HG03095 (cell line): ENCODE data around the gene OPCML.
A peak's percentile ranks its signal among the peaks of the same experiment; 100 is the strongest.

ENCODE experiments used
- ATAC-seq: cut with Tn5 transposase; IDR thresholded peaks from one replicate; pipeline ENCODE4 v1.9.1; 2021; ENCODE audit warnings: moderate library complexity; ENCODE audit not compliant: unreplicated experiment

The OPCML gene

DNA sequence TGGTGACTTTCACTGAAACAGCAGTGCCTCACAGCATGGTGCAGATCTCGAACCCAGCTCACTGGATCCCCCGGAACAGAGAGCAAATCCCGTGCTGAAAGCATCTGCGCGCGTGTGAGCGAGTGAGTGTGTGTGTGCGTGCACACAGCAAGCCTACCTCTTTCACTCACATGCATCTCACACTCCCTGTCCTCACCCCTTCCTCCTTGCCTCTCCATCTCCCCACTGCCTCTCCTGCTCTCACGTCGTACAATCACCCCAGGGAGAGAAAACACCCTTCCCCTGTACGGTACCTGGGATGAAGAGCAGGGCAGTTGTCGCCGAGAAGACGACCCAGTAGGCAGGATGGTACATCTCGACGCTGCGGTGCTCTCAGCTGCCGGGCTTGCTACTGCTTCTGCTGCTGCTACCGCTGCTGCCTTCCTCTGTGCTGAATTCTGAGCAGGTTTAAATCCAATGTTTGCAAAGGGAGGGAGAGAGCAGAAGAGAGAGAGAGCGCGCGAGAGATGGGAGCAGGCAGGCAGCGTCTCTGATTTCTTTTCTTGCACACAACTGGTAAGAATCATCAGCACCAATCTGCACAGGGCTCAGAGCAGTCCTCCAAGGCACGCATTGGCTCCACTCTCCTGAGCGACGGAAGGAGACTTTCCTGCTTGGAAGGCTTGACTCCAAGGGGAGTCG lies at the start of gene OPCML:
Gene OPCML (minus strand): TSS at position 531 of the 681 bp plus-strand sequence.
- no peak for ATAC-seq

DNA sequence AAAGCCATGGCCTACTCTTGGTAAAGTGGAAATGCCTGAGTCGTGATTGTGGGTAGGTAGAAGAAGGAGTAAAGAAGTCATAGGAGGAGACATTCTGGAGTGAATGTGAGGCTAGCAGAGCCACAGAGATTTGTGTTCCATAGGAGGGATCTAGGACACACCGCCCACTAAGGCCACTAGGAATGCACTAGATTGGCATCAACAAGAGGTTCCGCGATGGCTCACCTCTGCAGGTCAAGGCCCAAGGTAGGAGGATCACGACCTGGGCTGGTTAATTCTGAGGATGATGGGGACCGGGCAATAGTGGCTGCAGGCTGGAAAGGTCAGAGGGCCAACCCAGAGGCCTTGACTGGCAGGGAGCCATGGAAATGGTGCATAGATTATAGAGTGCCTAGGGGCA lies 48.8 kb upstream of the OPCML start:
- ATAC-seq: no peak

DNA sequence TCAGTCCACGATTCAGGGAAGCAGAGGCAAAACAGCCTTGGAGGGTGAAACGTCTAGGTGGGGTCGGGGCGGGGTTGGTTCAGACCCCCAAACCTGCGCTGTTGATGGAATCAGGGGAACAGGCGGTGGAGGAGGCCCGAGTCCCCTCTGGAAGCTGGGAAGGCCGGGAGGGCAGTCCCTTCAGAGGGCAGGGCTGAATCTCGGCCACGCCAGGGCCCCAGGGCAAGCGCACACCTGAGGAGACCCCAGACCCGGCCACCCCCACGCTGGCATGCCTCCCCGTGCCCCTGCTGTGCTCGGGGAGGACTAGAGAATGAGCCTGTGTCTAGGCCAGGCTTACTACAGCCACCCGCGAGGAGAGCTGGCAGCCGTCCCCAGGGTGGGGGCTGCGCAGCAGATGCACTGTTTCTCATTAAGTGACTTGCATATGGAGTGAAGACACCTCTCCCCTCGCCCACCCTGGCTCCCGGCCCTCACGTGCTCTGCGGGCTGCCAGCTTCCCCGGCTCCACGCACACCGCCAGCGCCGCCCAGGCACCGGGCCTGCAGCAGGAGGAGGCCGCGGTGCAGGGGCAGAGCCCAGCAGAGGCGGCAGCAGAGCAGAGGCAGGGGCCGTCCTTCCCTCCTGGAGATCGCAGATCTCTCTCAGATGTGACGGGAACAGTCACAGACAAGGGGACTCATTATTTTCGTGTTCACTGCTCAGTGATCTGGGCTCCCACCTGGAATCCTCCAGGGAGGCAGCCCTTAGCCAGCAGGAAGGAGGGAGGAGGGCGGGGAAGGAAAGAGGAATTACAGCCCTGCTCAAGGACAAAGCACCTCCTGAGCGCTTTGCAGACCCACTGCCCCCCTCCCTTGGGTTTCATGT lies 47.1 kb upstream of the OPCML start:
- ATAC-seq: no peak

DNA sequence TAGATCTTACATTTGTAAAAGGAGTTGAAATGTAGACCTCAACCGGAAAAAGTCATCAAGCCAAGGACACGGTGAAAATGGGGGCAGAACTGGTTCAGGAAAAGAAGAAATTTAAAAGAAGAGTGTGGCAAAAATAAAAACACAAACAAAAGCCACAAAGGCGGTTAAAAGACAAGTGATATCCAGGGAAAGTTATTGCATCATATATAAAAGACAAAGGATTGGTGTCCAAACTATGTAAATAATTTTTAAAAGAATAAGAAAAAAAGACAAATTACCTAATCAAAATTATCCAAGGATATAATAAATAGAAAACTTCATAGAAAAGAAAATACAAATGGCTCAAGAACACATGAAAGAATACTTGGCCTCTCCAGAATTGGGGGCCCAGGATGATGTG lies 45.1 kb upstream of the OPCML start:
- no peak for ATAC-seq

DNA sequence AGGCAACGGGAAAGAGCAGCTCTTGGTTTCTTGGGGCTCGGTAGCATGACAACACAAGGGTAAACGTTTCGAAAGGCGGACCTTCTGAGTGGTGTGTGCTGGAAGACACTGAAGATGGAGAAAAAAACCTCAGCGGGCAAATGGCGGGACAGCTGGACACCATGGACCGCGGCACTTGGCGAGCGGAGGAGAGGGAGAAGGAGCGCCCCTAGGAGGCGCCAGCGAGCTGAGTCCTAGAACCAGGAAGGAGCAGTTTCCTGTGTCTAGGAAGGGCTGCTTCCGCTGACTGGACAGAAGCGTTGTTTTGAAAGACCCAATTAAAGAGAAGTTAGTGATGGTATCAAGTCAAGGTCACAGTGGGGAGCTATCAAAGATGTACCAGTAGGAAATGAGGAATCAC lies 44.0 kb upstream of the OPCML start:
- no peak for ATAC-seq

DNA sequence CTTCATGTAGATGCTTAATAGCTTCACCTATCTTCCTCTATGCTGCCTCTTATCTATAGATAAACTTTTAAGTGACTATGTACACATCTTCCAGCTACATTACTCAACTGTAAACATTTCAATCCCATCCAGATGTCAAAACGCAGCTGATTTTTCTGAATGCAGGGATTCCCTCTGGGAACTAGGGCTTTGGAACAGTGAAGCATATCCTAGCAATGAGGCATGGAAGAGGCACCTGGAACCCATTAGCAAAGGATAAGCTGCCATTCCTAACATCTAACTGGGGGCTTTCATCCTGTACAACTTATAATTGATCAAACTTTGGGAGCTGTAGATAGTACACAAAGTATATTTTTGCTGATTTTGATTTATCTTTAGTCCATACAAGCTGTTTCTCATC lies 40.8 kb upstream of the OPCML start:
- no peak for ATAC-seq

DNA sequence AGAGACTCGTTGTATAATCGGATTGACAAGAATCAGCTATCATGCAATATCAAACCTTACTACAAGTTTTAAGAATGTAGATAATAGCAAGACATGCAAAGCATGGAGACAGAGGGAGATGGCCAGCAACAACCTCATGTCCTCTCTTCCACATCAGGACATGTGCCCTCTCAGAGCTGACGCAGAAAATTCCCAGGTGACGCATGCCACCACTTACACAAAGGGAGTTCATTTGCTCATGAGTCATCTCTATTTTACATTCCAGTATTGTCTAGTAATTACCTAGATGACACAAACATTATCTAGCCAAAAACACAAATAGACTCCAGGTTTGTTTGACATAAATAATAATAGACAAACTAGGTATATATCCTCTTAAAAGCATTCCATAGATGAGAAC lies 38.1 kb upstream of the OPCML start:
- ATAC-seq: no peak

DNA sequence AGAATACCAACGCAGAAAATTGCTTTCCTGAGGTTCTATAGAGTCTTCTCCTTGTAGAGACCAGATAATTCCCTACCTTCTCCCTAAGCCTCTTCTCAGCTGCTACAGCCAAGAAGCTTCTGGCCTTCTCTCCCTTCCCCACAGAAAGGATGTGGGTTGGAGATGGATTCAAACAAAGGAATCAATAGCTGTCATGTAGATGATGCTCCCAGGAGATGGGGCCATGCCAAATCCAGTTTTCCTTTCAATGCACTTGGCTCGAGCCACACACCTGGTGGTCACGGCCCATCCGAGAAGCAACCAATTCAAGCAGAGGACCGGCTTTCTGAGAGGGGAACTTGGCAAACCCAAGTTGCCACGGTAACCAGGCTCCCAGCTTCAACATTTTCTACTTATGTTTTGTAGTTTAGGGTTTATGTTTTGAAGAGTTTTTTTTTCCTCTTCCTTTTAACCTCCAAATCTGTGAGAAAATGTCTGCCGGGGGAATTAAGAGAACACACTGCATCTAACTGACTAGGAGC lies 31.3 kb upstream of the OPCML start:
- no peak for ATAC-seq

DNA sequence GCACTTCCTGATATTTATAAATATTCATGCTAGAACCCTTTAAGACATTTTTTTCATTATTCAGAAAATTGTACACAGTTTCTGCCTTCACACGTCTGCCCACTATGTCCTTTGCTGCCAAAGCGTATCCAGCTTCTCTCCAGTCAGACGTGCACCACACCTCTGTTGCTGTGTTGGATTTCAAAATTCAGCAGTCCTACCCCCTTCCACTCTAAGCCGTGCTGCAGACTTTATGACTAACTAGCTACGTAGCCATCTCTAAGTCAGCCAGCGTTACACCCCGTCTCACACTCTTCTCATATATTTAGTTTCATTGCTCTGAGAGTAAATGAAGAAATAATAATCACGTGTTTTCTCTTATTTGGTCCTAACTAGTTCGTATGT lies 28.2 kb upstream of the OPCML start:
- no peak for ATAC-seq

DNA sequence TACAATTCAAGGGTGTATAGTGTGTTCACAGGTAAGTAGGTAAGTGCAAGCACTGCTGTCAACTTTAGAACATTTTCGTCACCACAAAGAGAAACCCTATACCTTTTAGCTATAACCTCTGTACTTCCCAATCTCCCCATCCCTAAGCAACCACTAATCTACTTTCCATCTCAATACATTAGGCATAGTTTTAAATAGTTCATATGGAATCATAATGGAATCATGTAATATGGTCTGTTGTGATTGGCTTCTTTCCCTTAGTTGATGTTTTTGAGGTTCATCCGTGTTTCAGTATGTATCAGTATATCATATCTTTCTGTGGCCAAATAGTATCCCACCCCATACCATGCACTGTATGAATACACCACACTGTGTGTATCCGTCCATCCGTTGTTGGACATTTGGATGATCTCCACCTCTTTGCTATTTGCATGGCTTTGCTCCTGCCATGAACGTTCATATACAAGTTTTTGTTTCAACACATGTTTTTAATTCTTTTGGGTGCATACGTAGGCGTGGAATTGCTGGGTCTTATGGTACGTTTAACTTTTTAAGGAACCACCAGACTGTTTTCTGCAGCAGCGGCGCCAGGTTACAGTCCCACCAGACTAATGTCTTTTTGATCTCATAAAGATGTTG lies 27.7 kb upstream of the OPCML start:
- ATAC-seq: no peak

DNA sequence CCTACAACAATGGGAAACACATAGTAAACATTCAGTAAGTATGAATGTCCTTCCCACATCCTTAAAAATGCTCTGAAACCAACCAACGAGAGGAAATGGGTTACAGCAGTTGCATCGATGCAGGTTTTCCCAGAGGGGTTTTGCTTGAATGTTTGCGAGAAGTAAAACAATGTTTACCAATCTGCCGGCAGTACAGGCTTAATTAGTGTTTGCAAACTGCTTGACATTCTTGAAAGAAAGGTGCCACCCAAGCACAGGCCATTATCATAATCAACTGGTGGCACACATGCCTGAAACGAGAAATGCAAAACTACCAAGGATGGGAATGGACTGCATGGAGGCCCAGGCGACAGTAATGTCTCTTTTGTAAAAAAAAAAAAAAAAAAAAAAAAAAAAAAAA lies 27.1 kb upstream of the OPCML start:
- ATAC-seq: no peak

DNA sequence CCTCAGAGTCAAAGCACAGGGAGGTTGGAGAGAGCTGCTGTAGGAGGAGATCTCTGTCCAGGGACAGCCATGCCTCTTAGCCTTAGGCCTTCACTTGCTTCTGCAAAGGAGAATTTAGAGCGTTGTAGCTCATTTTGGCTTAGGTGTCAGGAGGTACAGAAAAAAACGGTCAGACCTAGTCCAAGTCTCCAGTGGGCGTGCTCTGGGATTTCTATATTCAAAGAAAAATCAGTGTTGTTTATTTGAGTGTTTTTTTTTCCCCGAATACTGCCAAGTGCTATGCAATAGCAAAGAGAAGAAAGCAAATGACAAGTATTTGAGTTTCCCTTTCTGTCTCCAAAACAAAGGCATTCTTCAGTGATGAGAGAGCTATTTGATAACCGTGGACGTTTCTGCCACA lies 22.7 kb upstream of the OPCML start:
- ATAC-seq: no peak

DNA sequence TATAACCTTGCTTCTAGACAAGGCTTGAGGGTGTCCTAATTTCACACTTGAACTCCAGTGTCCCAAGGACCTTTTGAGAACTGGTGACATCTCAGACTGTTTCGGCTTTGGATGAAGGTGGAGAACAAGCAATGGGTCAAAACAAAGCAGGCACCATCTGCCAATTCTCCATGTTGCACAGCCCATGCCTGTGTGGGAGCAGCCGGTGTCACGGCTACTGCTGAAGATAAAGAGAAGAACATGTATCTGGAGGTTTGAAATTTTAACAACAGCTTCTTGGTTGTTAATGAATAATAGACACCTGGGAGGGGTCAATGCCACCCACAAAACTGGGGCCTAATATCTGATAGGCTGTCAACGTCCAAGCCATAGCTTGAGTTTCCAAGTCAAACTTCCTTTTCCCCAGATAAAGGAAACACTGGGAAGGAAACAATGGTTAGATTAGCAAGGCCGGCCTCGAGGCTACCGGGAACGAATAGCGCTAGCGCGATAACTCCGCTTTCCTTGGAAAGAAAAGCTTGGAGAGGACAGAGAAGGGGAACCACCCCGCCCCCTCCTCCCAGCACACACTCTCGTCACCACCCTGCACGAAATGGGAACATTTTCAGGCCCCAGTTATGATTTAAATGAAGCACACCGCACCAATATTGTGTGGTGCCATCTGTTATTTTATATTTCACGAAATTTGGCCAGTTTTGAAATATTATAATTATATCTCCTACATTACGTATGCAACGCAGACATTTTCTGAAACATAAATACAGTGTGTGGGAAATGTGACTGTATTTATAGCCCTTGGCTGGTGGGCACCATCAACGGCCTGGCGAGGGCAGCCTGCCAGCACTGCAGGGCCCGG lies 21.8 kb upstream of the OPCML start:
- ATAC-seq: no peak

DNA sequence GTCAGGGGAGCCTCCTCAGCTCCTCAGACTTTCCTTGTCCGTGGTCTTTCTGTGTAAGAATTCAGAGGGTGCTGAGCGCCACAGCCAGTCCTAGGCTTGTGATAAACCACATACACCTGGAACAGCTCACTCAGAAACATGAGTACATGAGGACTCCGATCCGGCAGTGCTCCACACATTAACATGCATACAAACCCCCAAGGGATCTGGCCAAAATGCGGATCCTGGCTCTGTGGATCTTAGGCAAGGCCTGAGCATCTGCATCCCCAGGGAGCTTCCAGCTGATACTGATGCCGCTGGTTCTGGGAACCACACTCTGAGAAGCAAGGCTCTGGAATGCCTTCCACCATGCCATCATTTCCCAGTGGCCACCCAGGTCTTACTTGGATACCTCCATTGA lies 20.6 kb upstream of the OPCML start:
- ATAC-seq: no peak

DNA sequence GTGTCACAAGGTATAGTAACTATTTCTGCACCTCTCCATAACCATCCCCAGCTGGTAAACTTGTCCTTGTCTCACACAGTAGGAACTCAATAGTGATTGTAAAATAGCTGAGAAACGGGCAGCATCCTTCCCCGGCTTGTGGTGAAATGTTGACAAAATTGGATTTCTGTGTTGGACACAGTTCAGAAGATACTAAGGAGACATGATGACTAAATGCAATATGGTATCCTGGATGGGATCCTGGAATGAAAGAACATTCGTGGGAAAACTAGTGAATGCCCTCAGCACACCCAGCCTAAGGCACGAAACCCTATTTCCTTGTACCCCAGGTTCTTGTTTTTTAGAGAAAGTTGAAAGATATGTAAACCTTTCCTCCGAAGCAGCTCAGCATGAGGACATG lies 18.8 kb upstream of the OPCML start:
- ATAC-seq: no peak

DNA sequence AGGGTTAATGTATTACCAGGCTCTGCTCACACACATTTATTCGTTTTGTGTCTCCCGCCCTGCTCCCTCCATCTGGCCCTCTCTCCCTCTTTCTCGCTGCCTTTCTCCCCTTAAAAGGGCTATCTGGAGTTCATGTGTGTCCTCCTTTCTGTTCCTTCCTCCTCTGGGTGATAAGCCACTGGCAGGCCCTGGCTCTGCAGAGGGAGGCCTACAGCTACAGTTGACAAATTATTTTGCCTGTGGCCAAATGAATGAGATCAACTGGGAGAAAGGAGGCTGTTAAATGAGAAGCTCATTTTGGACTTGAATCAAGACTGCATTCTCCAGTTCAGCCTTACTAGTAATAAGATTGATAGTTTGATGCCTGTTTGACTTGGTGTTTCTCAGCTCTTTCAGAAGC lies 17.5 kb upstream of the OPCML start:
- no peak for ATAC-seq

DNA sequence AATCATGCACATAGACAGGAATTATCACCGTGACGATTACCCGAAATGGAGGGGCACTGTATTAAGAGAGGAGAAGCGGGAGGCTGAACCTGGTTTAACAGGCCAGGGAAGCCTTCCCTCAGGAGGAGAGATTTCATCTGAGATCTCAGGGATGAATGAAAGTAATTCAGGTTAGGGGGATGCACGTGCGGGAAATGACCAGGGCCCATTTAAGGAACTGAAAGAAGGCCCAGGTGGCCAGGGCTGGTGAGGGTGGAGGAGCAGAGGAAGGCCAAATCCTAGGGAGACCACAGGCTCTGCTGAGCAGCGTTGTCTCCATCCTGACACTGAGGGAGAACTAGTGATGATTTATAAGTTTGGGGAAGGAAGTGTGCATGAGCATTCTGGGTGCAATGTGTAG lies 16.3 kb upstream of the OPCML start:
- ATAC-seq: no peak

DNA sequence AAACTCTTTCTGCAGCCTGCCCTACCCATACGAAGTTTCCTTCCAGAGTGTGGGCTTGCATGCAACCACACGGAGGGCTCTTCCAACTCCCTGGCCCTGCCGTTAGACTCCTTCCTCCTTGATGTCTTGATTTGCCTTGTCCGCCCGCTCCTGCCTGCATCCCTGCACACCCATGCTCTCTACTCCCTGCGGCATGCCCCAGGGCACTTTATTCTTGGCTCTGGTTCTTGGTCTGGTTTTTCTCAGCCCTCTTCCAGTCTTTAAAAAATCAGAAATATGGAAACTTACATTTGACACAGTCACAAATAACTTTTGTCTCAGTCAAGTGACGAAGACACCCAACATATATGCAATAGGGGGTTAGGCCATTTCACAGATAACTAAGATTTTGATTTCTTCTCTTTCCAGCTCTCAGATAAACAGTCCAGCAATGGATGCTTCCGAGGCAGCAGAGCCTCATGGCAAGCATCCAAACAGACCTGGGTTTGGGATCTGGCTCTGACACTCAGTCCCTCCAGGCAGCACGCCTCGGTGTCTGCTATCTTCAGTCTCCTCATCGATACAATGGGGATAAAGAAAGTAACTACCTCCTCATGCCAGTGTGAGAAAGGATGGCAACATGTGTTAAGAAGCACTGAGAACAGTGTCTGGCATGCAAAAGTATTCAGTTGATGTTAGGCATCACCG lies 15.7 kb upstream of the OPCML start:
- ATAC-seq: no peak

DNA sequence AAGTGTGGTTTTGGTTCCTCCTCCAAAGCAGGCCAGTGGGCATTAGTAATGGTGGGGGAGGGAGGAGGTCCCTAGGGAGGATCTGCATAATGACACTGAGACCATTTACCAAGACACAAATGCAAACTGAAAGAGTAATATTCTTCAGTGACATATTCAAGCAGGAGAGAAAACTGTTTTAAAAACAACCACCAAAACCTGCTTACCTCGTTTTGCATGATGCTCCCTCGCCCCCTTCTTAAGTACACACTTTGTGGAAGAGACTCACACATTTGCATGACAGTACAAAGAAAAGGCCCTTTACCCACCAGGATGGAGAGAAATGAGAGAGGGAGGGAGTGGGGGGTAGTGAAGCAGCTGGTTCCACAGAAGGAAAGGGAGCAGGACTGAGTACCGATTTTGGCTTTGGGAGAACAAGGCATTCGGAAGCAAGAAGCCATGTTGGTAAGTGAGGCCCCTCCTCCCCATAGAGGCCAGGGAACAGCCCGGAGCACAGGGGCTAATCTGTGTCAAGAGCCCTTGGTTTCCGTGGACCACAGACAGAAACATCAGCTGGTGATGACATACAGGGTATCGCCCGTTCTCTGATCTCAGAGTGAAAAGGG lies 13.0 kb upstream of the OPCML start:
- ATAC-seq: peak; percentile 71

DNA sequence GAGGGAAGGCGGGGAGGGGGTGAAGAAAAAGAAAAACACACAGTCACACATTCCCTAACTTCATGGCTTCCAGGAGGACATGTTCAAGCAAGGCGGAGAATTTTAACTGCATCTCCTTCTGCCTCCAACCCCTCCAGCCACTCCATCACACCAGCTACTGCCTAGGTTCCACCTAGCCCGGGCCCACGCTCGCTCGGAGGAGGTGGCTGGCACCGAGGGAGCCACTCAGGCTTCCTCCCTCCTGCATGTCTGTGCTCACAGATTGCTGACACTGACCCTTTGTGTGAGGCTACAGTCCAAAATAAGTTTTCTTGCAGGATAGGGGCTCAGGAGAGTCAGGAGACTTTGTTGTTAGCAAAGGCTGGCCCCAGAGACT lies 9.4 kb upstream of the OPCML start:
- no peak for ATAC-seq
